Measurements from ENCODE around the gene NUP107. TPM values are rescaled to one million over a fixed set of nuclear protein-coding genes. Genes with fewer than 3 reads are reported as not detected.

The NUP107 gene
- total and polyA plus RNA-seq, 2 donors: 33.8 to 83.3 TPM

DNA sequence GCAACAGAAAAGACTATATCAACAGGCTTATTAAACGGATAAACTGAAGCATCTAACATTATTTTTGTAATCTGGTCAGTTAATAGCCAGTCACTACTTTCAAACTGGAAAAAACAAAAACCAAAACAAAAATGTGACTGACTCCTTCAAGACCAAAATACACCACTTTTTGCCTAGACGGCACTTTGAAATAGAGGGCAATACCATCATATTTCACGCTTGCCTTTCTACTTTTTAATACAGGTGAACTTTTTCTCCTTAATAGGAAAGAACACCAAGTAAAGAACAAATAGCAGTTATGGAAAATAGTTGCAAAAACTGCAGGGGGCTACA is 550 bp upstream of the NUP107 start:
- Histone ChIP-seq H3K4me3 (ENCODE audit: low read length in 2 of 2) (peak overlapping the region; percentile 68 to 91), H3K27me3 (ENCODE audit: control insufficient read depth in 2 of 2, insufficient read depth in 1 of 2, low read length in 1 of 2) (no peaks in the 10 kb centered on the region), H3K36me3 (ENCODE audit: control insufficient read depth in 2 of 2, insufficient read depth in 2 of 2, low read length in 1 of 2) (peaks cover 3 to 12% of the 10 kb centered on the region in 2 donors), H3K9me3 (ENCODE audit: control insufficient read depth in 2 of 2, insufficient read depth in 1 of 2, low read length in 1 of 2) (no peaks in the 10 kb centered on the region), H3K27ac (ENCODE audit: low read depth in 1 of 2, low read length in 1 of 2) (peak overlapping the region; percentile 77 to 80), H3K4me1 (ENCODE audit: control insufficient read depth in 2 of 2, insufficient read depth in 2 of 2, low read length in 2 of 2) (peaks cover 3 to 10% of the 10 kb centered on the region in 2 donors)
- WGBS: 55% methylated on average over 3 of the region's 3 CpGs
- no peak for DNase-seq (ENCODE audit: low read depth in 6 of 9, low spot score in 9 of 9)

- Histone ChIP-seq H3K27me3 (ENCODE audit: control insufficient read depth in 2 of 2, insufficient read depth in 1 of 2, low read length in 1 of 2) (no peaks in the 10 kb centered on the region), H3K4me3 (ENCODE audit: low read length in 2 of 2) (no peak overlapping the region), H3K27ac (ENCODE audit: low read depth in 1 of 2, low read length in 1 of 2) (no peak overlapping the region), H3K4me1 (ENCODE audit: control insufficient read depth in 2 of 2, insufficient read depth in 2 of 2, low read length in 2 of 2) (no peaks in the 10 kb centered on the region), H3K36me3 (ENCODE audit: control insufficient read depth in 2 of 2, insufficient read depth in 2 of 2, low read length in 1 of 2) (peaks cover 34 to 72% of the 10 kb centered on the region in 2 donors), H3K9me3 (ENCODE audit: control insufficient read depth in 2 of 2, insufficient read depth in 1 of 2, low read length in 1 of 2) (no peaks in the 10 kb centered on the region)
- DNase-seq (ENCODE audit: low read depth in 6 of 9, low spot score in 9 of 9): no peak
Observed at GRCh38 chr12:68695454-68695853, 8.7 kb downstream of the NUP107 start.

- Histone ChIP-seq H3K27ac (ENCODE audit: low read depth in 1 of 2, low read length in 1 of 2) (no peak overlapping the region), H3K4me1 (ENCODE audit: control insufficient read depth in 2 of 2, insufficient read depth in 2 of 2, low read length in 2 of 2) (no peaks in the 10 kb centered on the region), H3K9me3 (ENCODE audit: control insufficient read depth in 2 of 2, insufficient read depth in 1 of 2, low read length in 1 of 2) (no peaks in the 10 kb centered on the region), H3K4me3 (ENCODE audit: low read length in 2 of 2) (no peak overlapping the region), H3K36me3 (ENCODE audit: control insufficient read depth in 2 of 2, insufficient read depth in 2 of 2, low read length in 1 of 2) (peaks cover 32 to 65% of the 10 kb centered on the region in 2 donors), H3K27me3 (ENCODE audit: control insufficient read depth in 2 of 2, insufficient read depth in 1 of 2, low read length in 1 of 2) (no peaks in the 10 kb centered on the region)
- WGBS: 96% methylated on average over 1 of the region's 1 CpG
- DNase-seq (ENCODE audit: low read depth in 6 of 9, low spot score in 9 of 9): no peak
Observed at GRCh38 chr12:68699486-68699885, 12.7 kb downstream of the NUP107 start.

DNA sequence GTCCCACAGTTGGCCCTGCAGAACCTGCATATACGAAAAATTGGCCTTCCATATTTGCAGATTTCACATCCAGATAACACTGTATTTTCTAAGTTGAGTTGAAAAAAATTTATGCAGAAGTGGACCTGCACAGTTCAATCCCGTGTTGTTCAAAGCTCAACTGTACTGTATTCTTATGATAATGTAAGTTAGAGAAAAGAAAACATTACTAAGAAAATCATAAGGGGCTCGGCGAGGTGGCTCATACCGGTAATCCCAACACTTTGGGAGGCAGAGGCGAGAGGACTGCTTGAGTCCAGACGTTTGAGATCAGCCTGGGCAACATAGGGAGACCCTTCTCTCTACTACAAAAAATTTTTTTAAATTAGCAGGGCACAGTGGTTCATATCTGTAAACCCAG is 41.0 kb downstream of the NUP107 start:
- Histone ChIP-seq H3K36me3 (ENCODE audit: control insufficient read depth in 2 of 2, insufficient read depth in 2 of 2, low read length in 1 of 2) (peaks cover 27 to 66% of the 10 kb centered on the region in 2 donors), H3K4me1 (ENCODE audit: control insufficient read depth in 2 of 2, insufficient read depth in 2 of 2, low read length in 2 of 2) (no peaks in the 10 kb centered on the region), H3K9me3 (ENCODE audit: control insufficient read depth in 2 of 2, insufficient read depth in 1 of 2, low read length in 1 of 2) (no peaks in the 10 kb centered on the region), H3K4me3 (ENCODE audit: low read length in 2 of 2) (no peak overlapping the region), H3K27me3 (ENCODE audit: control insufficient read depth in 2 of 2, insufficient read depth in 1 of 2, low read length in 1 of 2) (no peaks in the 10 kb centered on the region), H3K27ac (ENCODE audit: low read depth in 1 of 2, low read length in 1 of 2) (no peak overlapping the region)
- no peak for DNase-seq (ENCODE audit: low read depth in 6 of 9, low spot score in 9 of 9)
- 99% methylated on average over 7 of the region's 7 CpGs for WGBS

DNA sequence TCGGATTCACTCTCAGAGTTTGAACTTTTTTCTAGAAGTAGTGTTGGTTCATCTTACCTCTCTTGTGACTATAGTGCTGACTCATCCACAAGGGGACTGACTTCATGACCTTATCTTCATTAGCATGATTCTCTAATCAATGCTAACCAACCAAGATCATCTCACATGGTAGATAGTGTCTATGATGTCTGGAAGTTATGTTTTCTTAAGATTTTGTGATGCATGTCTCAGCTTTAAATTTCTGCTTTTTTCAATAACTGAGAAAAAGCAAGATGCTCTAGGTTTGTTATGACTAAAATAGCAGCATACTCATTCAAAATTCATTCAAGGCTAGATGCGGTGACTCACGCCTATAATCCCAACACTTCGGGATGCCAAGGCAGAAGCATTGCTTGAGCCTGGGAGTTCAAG is 46.9 kb downstream of the NUP107 start:
- H3K27ac ChIP-seq (ENCODE audit: low read depth in 1 of 2, low read length in 1 of 2): no peak overlapping the region
- no peaks in the 10 kb centered on the region for H3K4me1 ChIP-seq (ENCODE audit: control insufficient read depth in 2 of 2, insufficient read depth in 2 of 2, low read length in 2 of 2)
- H3K27me3 ChIP-seq (ENCODE audit: control insufficient read depth in 2 of 2, insufficient read depth in 1 of 2, low read length in 1 of 2): no peaks in the 10 kb centered on the region
- 99% methylated on average over 4 of the region's 4 CpGs for WGBS
- H3K36me3 ChIP-seq (ENCODE audit: control insufficient read depth in 2 of 2, insufficient read depth in 2 of 2, low read length in 1 of 2): peaks cover 26 to 75% of the 10 kb centered on the region in 2 donors
- no peak for DNase-seq (ENCODE audit: low read depth in 6 of 9, low spot score in 9 of 9)
- no peak overlapping the region for H3K4me3 ChIP-seq (ENCODE audit: low read length in 2 of 2)
- no peaks in the 10 kb centered on the region for H3K9me3 ChIP-seq (ENCODE audit: control insufficient read depth in 2 of 2, insufficient read depth in 1 of 2, low read length in 1 of 2)

DNA sequence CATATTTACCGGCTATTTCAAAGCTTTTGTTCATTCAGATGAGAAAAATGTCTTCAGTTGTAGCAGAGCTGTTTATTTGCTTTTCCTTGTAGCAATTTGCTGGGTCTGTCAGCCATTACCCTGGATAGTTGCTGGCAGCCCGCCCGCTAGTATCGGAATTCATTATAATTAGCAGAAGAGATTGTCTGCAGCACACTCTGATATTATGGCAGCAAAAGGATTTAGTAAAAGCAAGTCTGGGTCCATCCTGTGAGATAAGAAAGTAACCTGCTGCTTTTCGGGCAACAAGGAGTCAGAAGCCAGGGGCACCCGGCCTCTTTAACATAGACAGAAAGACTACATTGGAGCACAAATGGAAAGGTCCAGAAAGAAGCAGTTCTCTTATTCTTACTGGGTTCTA is 53.1 kb downstream of the NUP107 start:
- Histone ChIP-seq H3K9me3 (ENCODE audit: control insufficient read depth in 2 of 2, insufficient read depth in 1 of 2, low read length in 1 of 2) (no peaks in the 10 kb centered on the region), H3K27ac (ENCODE audit: low read depth in 1 of 2, low read length in 1 of 2) (no peak overlapping the region), H3K27me3 (ENCODE audit: control insufficient read depth in 2 of 2, insufficient read depth in 1 of 2, low read length in 1 of 2) (no peaks in the 10 kb centered on the region), H3K4me3 (ENCODE audit: low read length in 2 of 2) (no peak overlapping the region), H3K4me1 (ENCODE audit: control insufficient read depth in 2 of 2, insufficient read depth in 2 of 2, low read length in 2 of 2) (no peaks in the 10 kb centered on the region), H3K36me3 (ENCODE audit: control insufficient read depth in 2 of 2, insufficient read depth in 2 of 2, low read length in 1 of 2) (peaks cover 15 to 41% of the 10 kb centered on the region in 2 donors)
- no peak for DNase-seq (ENCODE audit: low read depth in 6 of 9, low spot score in 9 of 9)
- WGBS: 93% methylated on average over 6 of the region's 6 CpGs

- 90% methylated on average over 2 of the region's 2 CpGs for WGBS
Observed at GRCh38 chr12:68743356-68743755, 56.6 kb downstream of the NUP107 start.

DNA sequence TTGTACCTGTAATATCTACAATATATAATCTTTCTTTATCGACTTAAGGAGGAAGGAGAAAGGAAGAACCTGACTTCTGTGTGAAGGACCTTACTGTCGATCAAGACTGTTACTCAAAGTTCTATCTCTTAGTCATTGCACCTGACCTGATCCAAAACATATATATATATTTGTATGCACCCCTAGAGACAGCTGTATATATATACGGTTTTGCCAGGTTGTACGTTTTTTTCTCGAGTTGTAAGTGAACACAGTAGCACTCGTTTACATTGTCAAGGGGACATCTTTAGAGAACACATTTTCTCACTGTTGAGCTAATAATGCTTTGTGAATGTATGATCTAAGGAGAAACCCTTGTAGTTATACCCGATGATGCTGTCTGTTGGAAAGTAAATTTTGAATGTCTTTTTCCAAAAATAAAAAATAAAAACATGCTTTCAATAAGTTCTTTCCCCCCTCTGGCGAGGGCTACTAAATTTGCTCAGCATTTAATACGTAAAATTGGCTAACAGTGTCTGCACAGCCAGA is 58.7 kb downstream of the NUP107 start:
- no peaks in the 10 kb centered on the region for H3K9me3 ChIP-seq (ENCODE audit: control insufficient read depth in 2 of 2, insufficient read depth in 1 of 2, low read length in 1 of 2)
- H3K4me1 ChIP-seq (ENCODE audit: control insufficient read depth in 2 of 2, insufficient read depth in 2 of 2, low read length in 2 of 2): peaks cover 5 to 16% of the 10 kb centered on the region in 2 donors
- no peaks in the 10 kb centered on the region for H3K27me3 ChIP-seq (ENCODE audit: control insufficient read depth in 2 of 2, insufficient read depth in 1 of 2, low read length in 1 of 2)
- peak in 2 of 9 donors; percentile 13 to 31 for DNase-seq (ENCODE audit: low read depth in 6 of 9, low spot score in 9 of 9)
- H3K36me3 ChIP-seq (ENCODE audit: control insufficient read depth in 2 of 2, insufficient read depth in 2 of 2, low read length in 1 of 2): peaks cover 11 to 12% of the 10 kb centered on the region in 2 donors
- WGBS: 60% methylated on average over 9 of the region's 9 CpGs
- H3K4me3 ChIP-seq (ENCODE audit: low read length in 2 of 2): peak overlapping the region; percentile 84 to 95
- H3K27ac ChIP-seq (ENCODE audit: low read depth in 1 of 2, low read length in 1 of 2): peak overlapping the region; percentile 67 to 74

More at GRCh38 chr12:68743356-68743755, 56.6 kb downstream of the NUP107 start:
- no peak overlapping the region for H3K27ac ChIP-seq (ENCODE audit: low read depth in 1 of 2, low read length in 1 of 2)
- no peak overlapping the region for H3K4me3 ChIP-seq (ENCODE audit: low read length in 2 of 2)
- no peaks in the 10 kb centered on the region for H3K27me3 ChIP-seq (ENCODE audit: control insufficient read depth in 2 of 2, insufficient read depth in 1 of 2, low read length in 1 of 2)
- no peak for DNase-seq (ENCODE audit: low read depth in 6 of 9, low spot score in 9 of 9)
- peaks cover 0 to 5% of the 10 kb centered on the region in 2 donors for H3K4me1 ChIP-seq (ENCODE audit: control insufficient read depth in 2 of 2, insufficient read depth in 2 of 2, low read length in 2 of 2)
- H3K36me3 ChIP-seq (ENCODE audit: control insufficient read depth in 2 of 2, insufficient read depth in 2 of 2, low read length in 1 of 2): peaks cover 7 to 17% of the 10 kb centered on the region in 2 donors
- H3K9me3 ChIP-seq (ENCODE audit: control insufficient read depth in 2 of 2, insufficient read depth in 1 of 2, low read length in 1 of 2): no peaks in the 10 kb centered on the region

GRCh38 chr12:68745904-68746571 is 59.3 kb downstream of the NUP107 start, which contains the start of gene SLC35E3:
Gene SLC35E3, plus strand, starts transcription at chr12:68746176. Its CDS starts 202 bp downstream, at chr12:68746378.
- no peaks in the 10 kb centered on the region for H3K27me3 ChIP-seq (ENCODE audit: control insufficient read depth in 2 of 2, insufficient read depth in 1 of 2, low read length in 1 of 2)
- no peaks in the 10 kb centered on the region for H3K9me3 ChIP-seq (ENCODE audit: control insufficient read depth in 2 of 2, insufficient read depth in 1 of 2, low read length in 1 of 2)
- peak; percentile 72 to 94 (median 85) for DNase-seq (ENCODE audit: low read depth in 6 of 9, low spot score in 9 of 9)
- peak within 1 kb of the TSS; percentile 67 to 74 for H3K27ac ChIP-seq (ENCODE audit: low read depth in 1 of 2, low read length in 1 of 2)
- peaks cover 11 to 14% of the 10 kb centered on the region in 2 donors for H3K36me3 ChIP-seq (ENCODE audit: control insufficient read depth in 2 of 2, insufficient read depth in 2 of 2, low read length in 1 of 2)
- under 1% methylated on average over 52 of the region's 52 CpGs for WGBS
- peak within 1 kb of the TSS; percentile 84 to 95 for H3K4me3 ChIP-seq (ENCODE audit: low read length in 2 of 2)
- peaks cover 6 to 19% of the 10 kb centered on the region in 2 donors for H3K4me1 ChIP-seq (ENCODE audit: control insufficient read depth in 2 of 2, insufficient read depth in 2 of 2, low read length in 2 of 2)

All from thymus (tissue), 11 donors.